Measurements from ENCODE around the gene NUP93.

The NUP93 gene

DNA sequence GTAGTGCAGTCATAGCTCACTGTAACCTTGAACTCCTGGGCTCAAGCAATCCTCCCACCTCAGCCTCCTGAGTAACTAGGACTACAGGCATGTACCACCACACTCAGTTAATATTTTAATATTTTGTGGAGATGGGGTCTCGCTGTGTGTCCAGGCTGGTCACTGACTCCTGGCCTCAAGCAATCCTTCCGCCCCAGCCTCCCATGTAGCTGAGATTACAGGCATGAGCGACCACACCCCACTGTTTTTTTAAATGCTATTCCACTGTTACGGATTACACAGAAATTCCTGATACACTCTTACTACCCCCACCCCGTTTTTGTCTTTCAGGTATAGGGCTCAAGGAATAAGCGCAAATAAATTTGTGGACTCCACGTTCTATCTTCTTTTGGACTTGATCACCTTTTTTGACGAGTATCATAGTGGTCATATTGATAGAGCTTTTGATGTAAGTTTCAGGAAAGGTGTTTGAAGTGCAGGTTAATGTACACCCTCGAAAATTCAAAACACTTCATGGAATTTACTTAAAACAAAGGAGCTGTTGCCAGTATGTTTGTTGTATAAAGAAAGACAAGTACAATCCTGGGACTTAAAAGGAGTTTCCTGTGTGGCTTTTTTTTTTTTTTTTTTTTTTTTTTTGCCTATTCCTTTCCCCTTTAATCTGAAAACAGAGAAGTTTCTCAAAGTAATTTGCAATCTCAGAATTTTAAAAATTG is 108.9 kb downstream of the NUP93 start:
- TF ChIP-seq CTCF (IDR thresholded peaks at IDR 0.05; ENCODE audit: control insufficient read depth, extremely low read depth, insufficient read depth) = no peak
- no peak for DNase-seq (ENCODE audit: low read depth)

GRCh38 chr16:56841233-56841632 is 111.3 kb downstream of the NUP93 start:
- no peak overlapping the region for H3K4me3 ChIP-seq (ENCODE audit: low read depth, low read length)
- DNase-seq (ENCODE audit: low read depth) = no peak
- TF ChIP-seq CTCF (IDR thresholded peaks at IDR 0.05; ENCODE audit: control insufficient read depth, extremely low read depth, insufficient read depth) = no peak

More for the DNA sequence above, 108.9 kb downstream of the NUP93 start:
- H3K4me3 ChIP-seq (ENCODE audit: low read depth, low read length) = no peak overlapping the region

DNA sequence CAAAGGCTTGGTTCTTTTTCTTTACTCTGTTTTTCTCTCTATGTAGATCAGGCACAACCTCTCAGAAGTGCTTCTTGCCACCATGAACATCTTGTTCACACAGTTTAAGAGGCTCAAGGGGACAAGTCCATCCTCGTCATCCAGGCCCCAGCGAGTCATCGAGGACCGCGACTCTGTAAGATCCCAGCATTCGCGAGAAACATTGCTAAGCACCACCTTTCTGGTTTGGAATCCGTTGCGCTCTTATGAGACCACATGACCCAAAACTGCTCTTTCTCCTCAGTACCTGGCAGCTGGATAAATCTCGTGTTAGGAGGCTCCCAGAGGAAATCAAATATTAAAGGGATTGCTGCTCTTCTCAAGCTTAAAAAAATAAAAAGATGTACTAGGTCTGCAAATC is 111.7 kb downstream of the NUP93 start:
- no peak for TF ChIP-seq CTCF (IDR thresholded peaks at IDR 0.05; ENCODE audit: control insufficient read depth, extremely low read depth, insufficient read depth)
- H3K4me3 ChIP-seq (ENCODE audit: low read depth, low read length) = no peak overlapping the region
- no peak for DNase-seq (ENCODE audit: low read depth)

GRCh38 chr16:56842133-56842532 is 112.2 kb downstream of the NUP93 start:
- TF ChIP-seq CTCF (IDR thresholded peaks at IDR 0.05; ENCODE audit: control insufficient read depth, extremely low read depth, insufficient read depth) = no peak
- DNase-seq (ENCODE audit: low read depth) = no peak
- no peak overlapping the region for H3K4me3 ChIP-seq (ENCODE audit: low read depth, low read length)

- DNase-seq (ENCODE audit: low read depth) = no peak
- no peak overlapping the region for H3K4me3 ChIP-seq (ENCODE audit: low read depth, low read length)
- no peak for TF ChIP-seq CTCF (IDR thresholded peaks at IDR 0.05; ENCODE audit: control insufficient read depth, extremely low read depth, insufficient read depth)
Observed at GRCh38 chr16:56844056-56844455, 114.1 kb downstream of the NUP93 start.

GRCh38 chr16:56847173-56847910 is 117.4 kb downstream of the NUP93 start:
- TF ChIP-seq CTCF (IDR thresholded peaks at IDR 0.05; ENCODE audit: control insufficient read depth, extremely low read depth, insufficient read depth) = no peak
- no peak overlapping the region for H3K4me3 ChIP-seq (ENCODE audit: low read depth, low read length)
- no peak for DNase-seq (ENCODE audit: low read depth)
